HL-60 (cell line): Measurements from ENCODE around the gene PCDHGA12.

ENCODE experiments used
- REST ChIP-seq: IDR thresholded peaks from 2 replicates; pipeline ENCODE4 v1.6.1; 2012; ENCODE audit warnings: low read depth; ENCODE audit not compliant: insufficient replicate concordance
- TF ChIP-seq, protein P1 (sequence below): IDR thresholded peaks from one replicate; pipeline ENCODE4 v1.5.1; 2011; ENCODE audit warnings: low read length, control low read depth, inconsistent platforms; ENCODE audit not compliant: insufficient read depth

GRCh38 chr5:141413540-141414069, 16.7 kb upstream of the PCDHGA12 start:
- TF ChIP-seq, protein P1, sequence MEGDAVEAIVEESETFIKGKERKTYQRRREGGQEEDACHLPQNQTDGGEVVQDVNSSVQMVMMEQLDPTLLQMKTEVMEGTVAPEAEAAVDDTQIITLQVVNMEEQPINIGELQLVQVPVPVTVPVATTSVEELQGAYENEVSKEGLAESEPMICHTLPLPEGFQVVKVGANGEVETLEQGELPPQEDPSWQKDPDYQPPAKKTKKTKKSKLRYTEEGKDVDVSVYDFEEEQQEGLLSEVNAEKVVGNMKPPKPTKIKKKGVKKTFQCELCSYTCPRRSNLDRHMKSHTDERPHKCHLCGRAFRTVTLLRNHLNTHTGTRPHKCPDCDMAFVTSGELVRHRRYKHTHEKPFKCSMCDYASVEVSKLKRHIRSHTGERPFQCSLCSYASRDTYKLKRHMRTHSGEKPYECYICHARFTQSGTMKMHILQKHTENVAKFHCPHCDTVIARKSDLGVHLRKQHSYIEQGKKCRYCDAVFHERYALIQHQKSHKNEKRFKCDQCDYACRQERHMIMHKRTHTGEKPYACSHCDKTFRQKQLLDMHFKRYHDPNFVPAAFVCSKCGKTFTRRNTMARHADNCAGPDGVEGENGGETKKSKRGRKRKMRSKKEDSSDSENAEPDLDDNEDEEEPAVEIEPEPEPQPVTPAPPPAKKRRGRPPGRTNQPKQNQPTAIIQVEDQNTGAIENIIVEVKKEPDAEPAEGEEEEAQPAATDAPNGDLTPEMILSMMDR = no peak
- no peak for TF ChIP-seq REST
